Choroid plexus epithelial cell (primary cell): ENCODE results near the gene MLLT11.
A peak's percentile ranks its signal among the peaks of the same experiment; 100 is the strongest.

ENCODE experiments used
- DNase-seq: peaks from one replicate; pipeline ENCODE4 v3.0.0-alpha.2; 2010; ENCODE audit warnings: low read depth
- H3K4me3 ChIP-seq: 2 replicates; pipeline ENCODE4 v1.5.1; 2011; ENCODE audit warnings: low read depth, mild to moderate bottlenecking, control low read depth, low read length, moderate library complexity
- TF ChIP-seq, protein P1 (sequence below): conservative IDR thresholded peaks from 2 replicates; pipeline ENCODE4 v1.5.1; 2011; ENCODE audit warnings: low read depth, mild to moderate bottlenecking, control low read depth, inconsistent platforms, low read length, moderate library complexity

Gene MLLT11

DNA sequence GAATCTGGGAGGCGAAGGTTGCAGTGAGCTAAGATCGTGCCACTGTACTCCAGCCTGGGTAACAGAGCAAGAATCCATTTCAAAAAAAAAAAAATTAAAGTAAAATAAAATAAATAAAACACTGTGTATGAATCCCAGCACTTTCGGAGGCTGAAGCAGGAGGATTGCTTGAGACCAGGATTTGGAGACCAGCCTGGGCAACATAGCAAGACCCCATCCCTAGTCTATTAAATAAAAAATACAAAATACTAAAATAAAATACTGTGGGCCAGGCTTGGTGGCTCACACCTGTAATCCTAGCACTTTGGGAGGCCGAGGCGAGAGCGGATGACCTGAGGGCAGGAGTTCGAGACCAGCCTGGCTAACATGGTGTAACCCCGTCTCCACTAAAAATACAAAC, 28.0 kb upstream of the MLLT11 start:
- no peak for DNase-seq
- TF ChIP-seq, protein P1, sequence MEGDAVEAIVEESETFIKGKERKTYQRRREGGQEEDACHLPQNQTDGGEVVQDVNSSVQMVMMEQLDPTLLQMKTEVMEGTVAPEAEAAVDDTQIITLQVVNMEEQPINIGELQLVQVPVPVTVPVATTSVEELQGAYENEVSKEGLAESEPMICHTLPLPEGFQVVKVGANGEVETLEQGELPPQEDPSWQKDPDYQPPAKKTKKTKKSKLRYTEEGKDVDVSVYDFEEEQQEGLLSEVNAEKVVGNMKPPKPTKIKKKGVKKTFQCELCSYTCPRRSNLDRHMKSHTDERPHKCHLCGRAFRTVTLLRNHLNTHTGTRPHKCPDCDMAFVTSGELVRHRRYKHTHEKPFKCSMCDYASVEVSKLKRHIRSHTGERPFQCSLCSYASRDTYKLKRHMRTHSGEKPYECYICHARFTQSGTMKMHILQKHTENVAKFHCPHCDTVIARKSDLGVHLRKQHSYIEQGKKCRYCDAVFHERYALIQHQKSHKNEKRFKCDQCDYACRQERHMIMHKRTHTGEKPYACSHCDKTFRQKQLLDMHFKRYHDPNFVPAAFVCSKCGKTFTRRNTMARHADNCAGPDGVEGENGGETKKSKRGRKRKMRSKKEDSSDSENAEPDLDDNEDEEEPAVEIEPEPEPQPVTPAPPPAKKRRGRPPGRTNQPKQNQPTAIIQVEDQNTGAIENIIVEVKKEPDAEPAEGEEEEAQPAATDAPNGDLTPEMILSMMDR: no peak
- no peak overlapping the region for H3K4me3 ChIP-seq

DNA sequence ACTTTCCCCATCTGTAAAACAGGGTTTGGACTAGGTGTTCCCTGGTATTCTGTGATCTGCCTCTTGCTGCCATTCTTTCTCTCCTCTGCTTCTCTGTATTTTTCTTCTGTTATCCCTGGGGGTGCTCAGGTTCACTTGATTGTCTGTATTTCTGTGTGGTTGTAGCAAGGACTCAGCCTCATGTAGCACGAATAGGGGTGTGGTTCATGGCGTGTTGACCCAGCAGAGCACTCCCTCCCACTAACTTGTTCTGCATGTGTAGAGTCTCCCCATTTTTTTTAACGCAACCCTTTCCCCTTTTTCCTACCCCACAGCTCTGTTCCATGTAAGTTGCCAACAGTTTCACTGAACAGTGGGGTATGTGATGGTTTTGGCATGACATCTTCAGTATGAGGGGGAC, 25.0 kb upstream of the MLLT11 start:
- TF ChIP-seq, protein P1: no peak
- no peak for DNase-seq

DNA sequence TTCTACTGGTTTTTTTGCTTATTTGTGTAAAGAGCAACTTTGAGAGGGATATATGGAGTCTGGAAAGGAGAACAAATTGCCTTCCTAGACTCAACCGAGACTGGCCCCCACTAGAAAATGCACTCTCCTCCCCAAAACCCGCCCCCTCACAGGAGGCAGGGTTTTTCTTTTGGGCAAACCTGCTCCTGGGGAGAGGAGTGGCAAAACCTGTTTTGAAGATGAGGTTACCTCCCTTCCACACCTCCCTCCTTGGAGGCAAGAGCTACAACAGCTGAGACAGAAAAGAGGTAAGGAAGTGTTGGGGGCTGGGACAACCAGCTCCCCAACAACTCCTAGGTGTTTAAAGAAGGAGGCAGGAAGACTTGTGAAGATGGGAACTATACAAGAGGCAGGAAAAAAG, 23.8 kb upstream of the MLLT11 start, which contains the start of gene BNIPL:
Gene BNIPL, plus strand, starts transcription at position 231 of the 400 bp plus-strand sequence. Its CDS starts 140 bp downstream, at position 371.
- H3K4me3 ChIP-seq: no peak within 1 kb of the TSS
- TF ChIP-seq, protein P1: no peak
- DNase-seq: no peak

More for the DNA sequence above, 25.0 kb upstream of the MLLT11 start:
- no peak overlapping the region for H3K4me3 ChIP-seq

DNA sequence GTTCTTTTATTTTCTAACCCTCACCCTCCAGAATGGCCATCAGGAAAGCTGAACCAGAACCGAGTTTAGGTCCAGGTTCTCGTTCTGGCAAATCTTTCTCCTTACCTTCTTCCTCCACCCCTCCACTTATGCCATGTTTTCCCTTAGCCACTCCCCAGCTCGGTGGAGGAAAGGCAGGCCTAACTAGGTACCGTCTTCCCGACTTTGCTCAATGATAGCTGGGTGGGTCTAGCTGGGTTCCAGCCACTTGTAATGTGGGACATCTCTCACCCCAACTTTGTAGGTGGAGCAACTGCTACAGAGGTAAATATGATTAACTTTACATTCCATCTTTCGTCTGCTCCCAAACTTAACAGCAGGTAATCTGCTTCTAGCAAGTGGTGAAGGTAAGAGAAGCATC, 23.2 kb upstream of the MLLT11 start:
- TF ChIP-seq, protein P1: no peak
- H3K4me3 ChIP-seq: no peak overlapping the region
- no peak for DNase-seq

- H3K4me3 ChIP-seq: no peak overlapping the region
- no peak for DNase-seq
- TF ChIP-seq, protein P1: no peak
These were observed 20.7 kb upstream of the MLLT11 start for GRCh38 chr1:151039521-151039920.

- DNase-seq: no peak
- TF ChIP-seq, protein P1: no peak
- H3K4me3 ChIP-seq: no peak overlapping the region
These were observed 17.0 kb upstream of the MLLT11 start for GRCh38 chr1:151043163-151043562.

- DNase-seq: peak; percentile 70
- peak within 1 kb of the TSS; percentile 75 for H3K4me3 ChIP-seq
- TF ChIP-seq, protein P1: no peak
These were observed 12.6 kb upstream of the MLLT11 start, which contains the start of gene C1orf56 for GRCh38 chr1:151047591-151047924. C1orf56 (plus strand) TSS chr1:151047751; CDS start chr1:151047848, 97 bp downstream.
